Adrenal gland (tissue), 12 donors: ENCODE measurements around the gene CIC. TPM values are rescaled to one million over a fixed set of nuclear protein-coding genes. Genes with fewer than 3 reads are reported as not detected.

Experiments
- DNase-seq, 7 donors: peaks; one replicate each; pipeline ENCODE4 v3.0.0-alpha.2; 2019 to 2020
- H3K27ac ChIP-seq, 5 donors: fragments of 200-600 bp; sonication (generic) in 4 of 5; 1 replicate in 3 of 5; 2 replicates in 2 of 5; pipeline versions ENCODE4 v1.5.1 to v1.8.0; 2016 to 2020; ENCODE audit warnings: mild to moderate bottlenecking in 1 of 5
- H3K27me3 ChIP-seq: fragments of 200-600 bp; 2 replicates; pipeline ENCODE4 v1.8.0; 2021
- H3K36me3 ChIP-seq, 2 donors: fragments of 200-600 bp; replicated peaks in 1 of 2; 1 replicate in 1 of 2; 2 replicates in 1 of 2; pipeline versions ENCODE4 v1.5.1 to v1.8.0; 2018 to 2022
- H3K4me1 ChIP-seq, 2 donors: fragments of 200-600 bp; replicated peaks in 1 of 2; 1 replicate in 1 of 2; 2 replicates in 1 of 2; pipeline versions ENCODE4 v1.5.1 to v1.8.0; 2018 to 2021
- H3K4me3 ChIP-seq, 4 donors: fragments of 200-600 bp; sonication (generic) in 3 of 4; one replicate each; pipeline ENCODE4 v1.5.1; 2016 to 2018
- H3K9me3 ChIP-seq, 3 donors: fragments of 200-600 bp; sonication (generic) in 1 of 3; replicated peaks in 1 of 3; 1 replicate in 2 of 3; 2 replicates in 1 of 3; pipeline versions ENCODE4 v1.5.1 to v1.8.0; 2016 to 2021
- CTCF ChIP-seq, 6 experiments: fragments of 450-650 bp in 4 of 6; fragments of 200-600 bp in 2 of 6; sonication (generic) in 1 of 6; IDR thresholded peaks; 1 replicate in 5 of 6; 2 replicates in 1 of 6; pipeline versions ENCODE4 v1.5.1 to v1.8.0; 2016 to 2021; ENCODE audit warnings: antibody characterized with exemption in 6 of 6, mild to moderate bottlenecking in 2 of 6, moderate library complexity in 1 of 6
- POLR2A ChIP-seq, 2 donors: fragments of 450-650 bp; IDR thresholded peaks; one replicate each; pipeline ENCODE4 v1.6.1; 2017; ENCODE audit warnings: antibody characterized with exemption in 2 of 2, mild to moderate bottlenecking in 2 of 2, moderate library complexity in 1 of 2
- WGBS, 4 donors: extraction: QIAGEN DNeasy Blood & Tissue Kit in 2 of 4; methylation state at CpG; one replicate each; pipeline versions ENCODE4 v1.1.5 to v1.1.7; 2013 to 2017; 5-methylcytosine and 5-hydroxymethylcytosine counted together
- intact Hi-C, 2 donors: fragments of 100-400 bp; cut with DNase I; formaldehyde crosslinking; loops; one replicate each; pipeline versions ENCODE4 v1.14.1 to v1.15.0; 2022 to 2023
- polyA plus RNA-seq, 3 donors: library from polyadenylated mRNA; stranded (reverse); fragments of 200-250 nt in 2 of 3; fragments of 350-450 nt in 1 of 3; fragmentation: Illumina TruSeq in 1 of 3; extraction: RNeasy Lipid Tissue Mini Kit (QIAGEN cat#74804) in 1 of 3; gene quantifications; one replicate each; pipeline ENCODE4 v1.2.3, GENCODE V29; 2013 to 2014
- total RNA-seq, 9 donors: library from RNA; depleted of rRNA in 4 of 9; stranded (reverse); fragments of >200 nt in 4 of 9; fragments of 120-200 nt in 1 of 9; fragmentation: NEBNext Ultra II Directional in 1 of 9; extraction: Animal tissue kit (Norgen Biotek cat#: 25700) in 1 of 9; gene quantifications; one replicate each; pipeline versions ENCODE4 v1.1.0 to v1.2.4, GENCODE V29; 2013 to 2023
- donor health status: healthy with polysubstance abuse.
- donor health status: Bipolar disorder and iron deficiency.
- donor health status: DM: yes; HTN: yes; CAD: no.
- donor health status: DM: no; HTN: no; CAD: no.
- donor health status: DM: no; HTN: no; CAD: no.
- donor health status: DM: yes; HTN: yes; CAD: no.

CIC gene
- total and polyA plus RNA-seq, 12 donors, result 11.9 to 171 (median 71.9) TPM

- no peak for DNase-seq
- TF ChIP-seq CTCF (IDR thresholded peaks at IDR 0.05), result no peak
- no peak for TF ChIP-seq POLR2A (IDR thresholded peaks at IDR 0.05)
- no peak overlapping the region for H3K4me3 ChIP-seq
- H3K27ac ChIP-seq, result no peak overlapping the region
- H3K4me1 ChIP-seq, result peaks cover 9 to 10% of the 10 kb centered on the region in 2 donors
- WGBS, 4 donors, result 79 to 93% (median 93%) methylated on average over 3 to 14 of the region's 14 CpGs
- intact Hi-C loops, result no loop called here
- no peaks in the 10 kb centered on the region for H3K36me3 ChIP-seq
- H3K9me3 ChIP-seq, result no peaks in the 10 kb centered on the region
- H3K27me3 ChIP-seq, result no peaks in the 10 kb centered on the region
Measured at GRCh38 chr19:42309686-42310085, 40.6 kb downstream of the CIC start.

GRCh38 chr19:42311657-42312056 is 42.6 kb downstream of the CIC start:
- H3K27me3 ChIP-seq, result no peaks in the 10 kb centered on the region
- H3K9me3 ChIP-seq, result no peaks in the 10 kb centered on the region
- H3K27ac ChIP-seq, result no peak overlapping the region
- WGBS, 4 donors, result 64 to 72% (median 68%) methylated on average over 2 of the region's 2 CpGs
- H3K36me3 ChIP-seq, result no peaks in the 10 kb centered on the region
- no peak for TF ChIP-seq CTCF (IDR thresholded peaks at IDR 0.05)
- TF ChIP-seq POLR2A (IDR thresholded peaks at IDR 0.05), result no peak
- intact Hi-C loops, result no loop called here
- H3K4me3 ChIP-seq, result no peak overlapping the region
- H3K4me1 ChIP-seq, result peaks cover 9 to 10% of the 10 kb centered on the region in 2 donors
- no peak for DNase-seq

- Histone ChIP-seq H3K9me3 (no peaks in the 10 kb centered on the region), H3K27ac (no peak overlapping the region), H3K4me1 (peaks cover 9 to 10% of the 10 kb centered on the region in 2 donors), H3K4me3 (no peak overlapping the region), H3K27me3 (no peaks in the 10 kb centered on the region), H3K36me3 (no peaks in the 10 kb centered on the region)
- no peak for DNase-seq
- TF ChIP-seq CTCF (IDR thresholded peaks at IDR 0.05) (no peak), POLR2A (IDR thresholded peaks at IDR 0.05) (no peak)
- 63 to 72% (median 65%) methylated on average over 4 to 5 of the region's 5 CpGs for WGBS, 4 donors
- intact Hi-C loops, result no loop called here
Measured at GRCh38 chr19:42312370-42312769, 43.3 kb downstream of the CIC start.

DNA sequence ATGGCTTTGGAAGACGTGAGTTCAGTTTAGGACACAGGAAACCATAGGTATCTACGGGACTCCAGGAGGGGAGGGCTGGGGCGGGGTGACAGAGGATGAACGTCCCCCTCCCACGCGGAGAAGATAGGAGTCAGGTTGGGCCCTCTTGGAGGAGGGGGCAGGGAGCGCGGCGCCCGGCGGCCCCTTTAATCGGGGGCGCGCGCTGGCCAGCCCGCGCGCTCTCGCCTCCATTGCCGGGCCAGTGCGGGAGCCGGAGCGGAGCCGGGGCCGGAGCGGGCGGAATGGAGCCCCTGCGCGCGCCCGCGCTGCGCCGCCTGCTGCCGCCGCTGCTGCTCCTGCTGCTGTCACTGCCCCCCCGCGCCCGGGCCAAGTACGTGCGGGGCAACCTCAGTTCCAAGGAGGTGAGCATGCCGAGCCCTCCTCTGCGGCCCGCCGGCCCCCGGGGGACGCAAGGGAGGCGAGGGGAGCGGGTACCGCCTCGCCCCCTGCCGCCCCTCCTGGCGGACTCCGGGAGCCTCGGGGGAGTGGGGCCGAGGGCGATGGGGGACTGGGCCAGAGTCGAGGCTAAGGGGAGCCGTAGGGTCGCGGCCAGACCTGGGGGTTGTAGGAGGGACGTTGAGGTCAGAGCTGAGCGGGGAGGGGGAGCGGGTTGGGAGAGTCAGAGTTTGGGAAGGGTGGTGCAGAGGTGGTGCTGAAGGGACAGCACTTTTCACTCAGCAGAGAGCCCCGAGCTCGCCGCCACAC is 44.2 kb downstream of the CIC start, which contains the start of gene TMEM145:
TMEM145 (plus strand) TSS at position 214 of the 744 bp plus-strand sequence; CDS start at position 282, 68 bp downstream.
- WGBS, 4 donors, result 0% methylated on average over 23 to 67 of the region's 67 CpGs
- no peaks in the 10 kb centered on the region for H3K27me3 ChIP-seq
- DNase-seq, result peak in 4 of 7 donors; percentile 51 to 68 (median 60)
- H3K4me1 ChIP-seq, result peaks cover 9 to 10% of the 10 kb centered on the region in 2 donors
- H3K36me3 ChIP-seq, result no peaks in the 10 kb centered on the region
- intact Hi-C loops, result no loop called here
- peak within 1 kb of the TSS in 1 of 5 donors; percentile 49 for H3K27ac ChIP-seq
- H3K9me3 ChIP-seq, result no peaks in the 10 kb centered on the region
- TF ChIP-seq CTCF (IDR thresholded peaks at IDR 0.05) (peak in 1 of 6 experiments; percentile 22), POLR2A (IDR thresholded peaks at IDR 0.05) (no peak)
- peak within 1 kb of the TSS in 2 of 4 donors; percentile 22 to 56 for H3K4me3 ChIP-seq
